ENCODE measurements around the gene PAIP2. TPM values are rescaled to one million over a fixed set of nuclear protein-coding genes. Genes with fewer than 3 reads are reported as not detected.

PAIP2 gene
- total and polyA plus RNA-seq, 2 experiments from 2014 or later, result 65.3 to 77.5 TPM

- Histone ChIP-seq H3K9me3 (ENCODE audit: low read depth) (no peaks in the 10 kb centered on the region), H4K20me1 (ENCODE audit: insufficient read depth, poor library complexity, severe bottlenecking) (no peaks in the 10 kb centered on the region), H3K9me2 (replicated peaks; ENCODE audit: insufficient read depth) (no peaks in the 10 kb centered on the region), H3K27ac (no peak overlapping the region), H3K27me3 (no peaks in the 10 kb centered on the region), H3K4me2 (no peak overlapping the region), H3K79me2 (no peaks in the 10 kb centered on the region), H2AFZ (no peak overlapping the region), H3K36me3 (replicated peaks; ENCODE audit: insufficient read depth, low read depth) (no peaks in the 10 kb centered on the region), H3K4me1 (ENCODE audit: insufficient read depth) (peaks cover 21% of the 10 kb centered on the region), H3K4me3 (no peak overlapping the region)
- DNase-seq (ENCODE audit: low spot score), result no peak
- TF ChIP-seq EZH2phosphoT487 (IDR thresholded peaks at IDR 0.05; ENCODE audit: low read depth, severe bottlenecking, unreplicated experiment) (no peak), EZH2 (IDR thresholded peaks at IDR 0.05; ENCODE audit: borderline replicate concordance) (no peak), CTCF (IDR thresholded peaks at IDR 0.05; ENCODE audit: poor library complexity) (no peak)
These were observed 74.2 kb downstream of the PAIP2 start for GRCh38 chr5:139415869-139416268.

GRCh38 chr5:139416651-139417050, 75.0 kb downstream of the PAIP2 start:
- TF ChIP-seq EZH2 (IDR thresholded peaks at IDR 0.05; ENCODE audit: borderline replicate concordance) (no peak), EZH2phosphoT487 (IDR thresholded peaks at IDR 0.05; ENCODE audit: low read depth, severe bottlenecking, unreplicated experiment) (no peak), CTCF (IDR thresholded peaks at IDR 0.05; ENCODE audit: poor library complexity) (no peak)
- Histone ChIP-seq H3K9me3 (ENCODE audit: low read depth) (no peaks in the 10 kb centered on the region), H3K9me2 (replicated peaks; ENCODE audit: insufficient read depth) (no peaks in the 10 kb centered on the region), H2AFZ (no peak overlapping the region), H3K79me2 (no peaks in the 10 kb centered on the region), H3K4me1 (ENCODE audit: insufficient read depth) (peaks cover 21% of the 10 kb centered on the region), H4K20me1 (ENCODE audit: insufficient read depth, poor library complexity, severe bottlenecking) (no peaks in the 10 kb centered on the region), H3K27me3 (no peaks in the 10 kb centered on the region), H3K27ac (no peak overlapping the region), H3K36me3 (replicated peaks; ENCODE audit: insufficient read depth, low read depth) (no peaks in the 10 kb centered on the region), H3K4me3 (no peak overlapping the region), H3K4me2 (peak overlapping the region; percentile 2)
- WGBS (ENCODE audit: low lambda C conversion rate, missing lambda C conversion rate), result 84% methylated on average over 9 of the region's 9 CpGs
- no peak for DNase-seq (ENCODE audit: low spot score)

DNA sequence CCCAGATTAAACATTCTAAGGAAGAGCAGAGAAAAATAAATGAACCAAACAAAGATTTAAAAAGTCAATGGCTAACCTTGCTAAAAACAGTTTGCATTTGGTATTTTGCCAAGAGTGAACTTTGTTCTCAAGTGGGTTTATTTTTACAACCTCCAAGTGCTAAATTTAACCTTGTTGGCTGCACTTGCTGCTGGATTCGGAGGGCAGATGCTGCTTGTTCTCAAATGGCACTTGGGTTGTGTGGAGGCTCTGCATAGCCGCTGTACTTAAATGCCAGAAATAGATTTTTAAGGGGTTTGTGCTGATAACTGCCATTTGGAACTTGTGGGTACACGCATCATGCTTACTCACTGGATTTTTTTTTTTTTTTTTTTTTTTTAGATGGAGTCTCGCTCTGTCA, 75.6 kb downstream of the PAIP2 start:
- H3K9me3 ChIP-seq (ENCODE audit: low read depth), result no peaks in the 10 kb centered on the region
- no peaks in the 10 kb centered on the region for H3K27me3 ChIP-seq
- H4K20me1 ChIP-seq (ENCODE audit: insufficient read depth, poor library complexity, severe bottlenecking), result no peaks in the 10 kb centered on the region
- H3K4me1 ChIP-seq (ENCODE audit: insufficient read depth), result peaks cover 21% of the 10 kb centered on the region
- no peaks in the 10 kb centered on the region for H3K36me3 ChIP-seq (replicated peaks; ENCODE audit: insufficient read depth, low read depth)
- H3K27ac ChIP-seq, result no peak overlapping the region
- DNase-seq (ENCODE audit: low spot score), result no peak
- 74% methylated on average over 3 of the region's 4 CpGs for WGBS (ENCODE audit: low lambda C conversion rate, missing lambda C conversion rate)
- TF ChIP-seq EZH2phosphoT487 (IDR thresholded peaks at IDR 0.05; ENCODE audit: low read depth, severe bottlenecking, unreplicated experiment) (no peak), CTCF (IDR thresholded peaks at IDR 0.05; ENCODE audit: poor library complexity) (no peak), EZH2 (IDR thresholded peaks at IDR 0.05; ENCODE audit: borderline replicate concordance) (no peak)
- no peak overlapping the region for H3K4me3 ChIP-seq
- H3K79me2 ChIP-seq, result no peaks in the 10 kb centered on the region
- no peak overlapping the region for H2AFZ ChIP-seq
- H3K9me2 ChIP-seq (replicated peaks; ENCODE audit: insufficient read depth), result no peaks in the 10 kb centered on the region
- peak overlapping the region; percentile 2 for H3K4me2 ChIP-seq

GRCh38 chr5:139418793-139419192, 77.1 kb downstream of the PAIP2 start:
- Histone ChIP-seq H3K9me2 (replicated peaks; ENCODE audit: insufficient read depth) (no peaks in the 10 kb centered on the region), H3K4me1 (ENCODE audit: insufficient read depth) (peaks cover 21% of the 10 kb centered on the region), H3K4me2 (no peak overlapping the region), H3K9me3 (ENCODE audit: low read depth) (no peaks in the 10 kb centered on the region), H3K4me3 (no peak overlapping the region), H2AFZ (no peak overlapping the region), H3K36me3 (replicated peaks; ENCODE audit: insufficient read depth, low read depth) (no peaks in the 10 kb centered on the region), H3K79me2 (no peaks in the 10 kb centered on the region), H3K27me3 (no peaks in the 10 kb centered on the region), H3K27ac (peak overlapping the region; percentile 64), H4K20me1 (ENCODE audit: insufficient read depth, poor library complexity, severe bottlenecking) (no peaks in the 10 kb centered on the region)
- 93% methylated on average over 1 of the region's 1 CpG for WGBS (ENCODE audit: low lambda C conversion rate, missing lambda C conversion rate)
- no peak for DNase-seq (ENCODE audit: low spot score)
- TF ChIP-seq EZH2phosphoT487 (IDR thresholded peaks at IDR 0.05; ENCODE audit: low read depth, severe bottlenecking, unreplicated experiment), result no peak
- TF ChIP-seq EZH2 (IDR thresholded peaks at IDR 0.05; ENCODE audit: borderline replicate concordance), result no peak
- TF ChIP-seq CTCF (IDR thresholded peaks at IDR 0.05; ENCODE audit: poor library complexity), result no peak
